HL-60/S4 treated with retinoic acid at 250 ng/mL for 4 days and 3 days (cell line): Measurements from ENCODE around the gene DDAH1.

Source experiments
- in situ Hi-C: fragments of 300-500 bp; cut with MboI; formaldehyde crosslinking; loops from 2 replicates; pipeline ENCODE4 v1.7.0; 2022; ENCODE audit warnings: low sequenced_read_pairs

DDAH1 gene

DNA sequence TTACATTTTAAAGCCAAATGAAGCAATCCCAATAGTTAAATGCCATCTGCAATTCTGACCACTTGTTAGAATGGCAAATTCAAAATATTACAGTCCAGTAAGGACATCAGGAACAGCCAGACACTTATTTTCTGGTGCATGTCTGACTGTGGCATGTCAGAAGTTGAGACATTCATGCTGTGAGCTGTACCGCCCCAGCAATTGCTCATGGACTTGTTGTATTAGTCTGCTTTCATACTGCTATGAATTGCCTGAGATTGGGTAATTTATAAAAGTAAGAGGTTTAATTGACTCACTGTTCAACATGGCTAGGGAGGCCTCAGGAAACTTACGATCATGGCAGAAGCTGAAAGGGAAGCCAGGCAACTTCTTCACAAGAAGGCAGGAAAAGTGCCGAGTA is 19.1 kb downstream of the DDAH1 start:
- in situ Hi-C loops, result no loop called here

- in situ Hi-C loops, result no loop called here
Observed at GRCh38 chr1:85444381-85444780, 20.6 kb downstream of the DDAH1 start.

DNA sequence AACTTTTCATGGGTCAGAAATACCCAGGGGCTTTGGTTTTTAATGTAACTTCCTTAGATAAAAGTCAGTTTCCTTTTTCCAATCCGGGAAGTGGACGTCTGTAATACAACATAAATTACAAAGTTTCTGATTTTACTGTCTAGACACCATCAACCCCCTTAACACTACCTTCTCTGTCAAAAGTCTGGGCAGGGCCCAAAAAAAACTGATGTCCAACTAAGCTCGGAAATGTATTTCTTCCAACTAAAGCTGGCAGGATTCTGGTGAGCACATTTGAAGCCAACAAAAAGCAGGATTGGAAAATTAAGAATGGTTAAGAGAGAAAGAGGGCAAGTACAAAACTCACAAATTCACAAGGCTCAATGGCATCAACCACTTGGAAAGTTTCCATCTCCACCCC is 24.3 kb downstream of the DDAH1 start:
- in situ Hi-C loops, result no loop called here

GRCh38 chr1:85438353-85438752 is 26.6 kb downstream of the DDAH1 start:
- in situ Hi-C loops, result no loop called here

DNA sequence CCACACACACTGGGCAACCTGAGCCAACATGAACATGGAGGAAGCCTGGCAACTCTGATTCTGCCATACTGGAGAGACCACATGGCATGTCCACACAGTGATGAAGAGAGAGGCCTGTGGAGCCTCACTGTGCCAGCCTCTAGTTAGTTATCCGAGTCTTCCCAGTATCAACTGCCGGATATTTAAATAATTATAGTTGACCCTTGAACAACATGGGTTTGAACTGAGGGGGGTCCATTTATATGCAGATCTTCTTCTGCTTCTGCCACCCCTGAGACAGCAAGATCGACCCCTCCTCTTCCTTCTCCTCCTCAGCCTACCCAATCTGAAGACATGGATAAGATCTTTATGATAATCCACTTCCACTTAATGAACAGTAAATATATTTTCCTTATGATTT is 27.8 kb downstream of the DDAH1 start:
- in situ Hi-C loops, result no loop called here

- in situ Hi-C loops, result no loop called here
Observed at GRCh38 chr1:85433096-85433495, 31.9 kb downstream of the DDAH1 start.

DNA sequence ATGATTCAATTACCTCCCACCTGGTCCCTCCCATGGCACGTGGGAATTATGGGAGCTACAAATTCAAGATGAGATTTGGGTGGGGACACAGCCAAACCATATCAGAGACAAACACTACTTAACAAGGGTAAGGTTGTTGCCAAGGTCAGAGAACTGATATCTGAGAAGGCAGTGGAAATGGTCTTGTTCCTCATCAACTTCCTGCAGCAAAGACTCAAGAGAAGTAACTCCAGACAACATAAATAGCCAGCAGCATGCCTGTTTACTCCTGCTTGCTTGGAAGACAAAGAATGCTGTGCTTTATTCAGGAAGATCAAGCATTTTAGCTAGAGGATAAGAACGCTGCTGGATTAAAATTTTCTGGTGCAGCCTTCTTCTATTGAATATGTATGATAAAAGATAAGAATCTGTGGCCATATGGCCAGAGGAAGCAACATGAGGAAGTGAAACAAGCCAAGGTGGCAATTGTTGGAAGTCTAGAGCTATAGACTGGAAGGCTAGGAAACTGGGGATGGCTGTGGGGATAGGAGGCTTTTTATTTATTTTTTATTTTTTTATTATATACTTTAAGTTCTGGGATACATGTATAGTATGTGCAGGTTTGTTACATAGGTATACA is 36.4 kb downstream of the DDAH1 start:
- in situ Hi-C loops, result no loop called here

- in situ Hi-C loops, result no loop called here
Observed at GRCh38 chr1:85427849-85428248, 37.1 kb downstream of the DDAH1 start.

DNA sequence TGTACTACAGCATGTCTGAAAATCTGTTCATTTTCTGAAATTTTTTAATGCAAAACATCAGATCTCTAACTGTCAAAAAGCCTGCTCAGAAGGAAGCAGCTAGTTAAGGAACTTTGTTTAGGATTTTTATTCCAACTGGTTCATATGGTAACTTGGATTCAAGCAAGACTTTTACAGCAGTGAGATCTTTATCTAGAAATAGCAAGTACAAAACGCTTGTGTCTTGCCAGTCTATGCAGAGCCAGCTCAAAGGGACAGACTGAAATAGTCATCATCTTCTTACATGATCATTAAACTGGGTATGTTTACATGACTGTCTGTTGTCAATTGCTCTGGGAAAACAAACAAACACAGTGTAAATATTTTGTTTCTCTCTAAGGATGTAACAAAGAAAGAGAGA is 37.6 kb downstream of the DDAH1 start:
- in situ Hi-C loops, result no loop called here

GRCh38 chr1:85421179-85421578 is 43.8 kb downstream of the DDAH1 start:
- in situ Hi-C loops, result no loop called here

GRCh38 chr1:85420199-85420598 is 44.8 kb downstream of the DDAH1 start:
- in situ Hi-C loops, result no loop called here

DNA sequence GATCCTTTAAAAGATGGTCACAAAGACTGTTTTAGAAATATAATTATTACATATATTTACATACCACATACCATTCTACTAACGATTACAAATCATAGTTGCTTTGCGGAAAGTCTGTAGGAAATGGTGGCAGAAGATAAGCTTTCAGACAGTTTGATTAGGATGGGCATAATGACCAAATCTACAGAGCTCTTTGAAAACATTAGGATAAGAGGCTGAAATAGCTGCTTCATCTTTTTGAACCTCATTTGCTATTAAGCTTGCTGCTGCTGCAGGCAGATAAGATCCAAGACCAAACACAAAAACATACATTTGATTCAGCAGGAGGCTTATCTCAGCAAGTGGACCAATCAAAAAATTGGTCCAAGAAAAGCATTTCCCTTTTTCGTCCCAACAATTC is 47.1 kb downstream of the DDAH1 start:
- in situ Hi-C loops, result no loop called here

DNA sequence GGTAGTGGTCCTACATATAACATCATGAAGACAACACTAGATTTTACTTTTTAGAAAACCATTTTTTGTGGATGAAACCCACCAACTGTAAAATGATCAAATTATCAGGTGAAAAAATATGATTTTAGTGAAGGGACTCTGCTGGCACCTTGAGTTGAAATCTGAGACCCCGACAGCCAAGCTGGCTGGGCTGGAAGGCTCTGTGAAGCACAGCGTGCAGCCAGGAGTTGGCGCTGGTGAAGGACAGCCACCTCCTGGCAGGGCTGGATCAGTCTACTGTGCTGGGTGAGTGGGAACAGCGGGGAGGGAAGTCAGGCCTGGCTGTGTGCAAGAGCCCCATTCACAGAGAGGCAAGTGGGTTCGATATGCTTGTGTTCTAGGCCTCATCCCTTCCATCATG is 47.9 kb downstream of the DDAH1 start:
- in situ Hi-C loops, result no loop called here

- in situ Hi-C loops, result no loop called here
Observed at GRCh38 chr1:85413169-85413568, 51.8 kb downstream of the DDAH1 start.

DNA sequence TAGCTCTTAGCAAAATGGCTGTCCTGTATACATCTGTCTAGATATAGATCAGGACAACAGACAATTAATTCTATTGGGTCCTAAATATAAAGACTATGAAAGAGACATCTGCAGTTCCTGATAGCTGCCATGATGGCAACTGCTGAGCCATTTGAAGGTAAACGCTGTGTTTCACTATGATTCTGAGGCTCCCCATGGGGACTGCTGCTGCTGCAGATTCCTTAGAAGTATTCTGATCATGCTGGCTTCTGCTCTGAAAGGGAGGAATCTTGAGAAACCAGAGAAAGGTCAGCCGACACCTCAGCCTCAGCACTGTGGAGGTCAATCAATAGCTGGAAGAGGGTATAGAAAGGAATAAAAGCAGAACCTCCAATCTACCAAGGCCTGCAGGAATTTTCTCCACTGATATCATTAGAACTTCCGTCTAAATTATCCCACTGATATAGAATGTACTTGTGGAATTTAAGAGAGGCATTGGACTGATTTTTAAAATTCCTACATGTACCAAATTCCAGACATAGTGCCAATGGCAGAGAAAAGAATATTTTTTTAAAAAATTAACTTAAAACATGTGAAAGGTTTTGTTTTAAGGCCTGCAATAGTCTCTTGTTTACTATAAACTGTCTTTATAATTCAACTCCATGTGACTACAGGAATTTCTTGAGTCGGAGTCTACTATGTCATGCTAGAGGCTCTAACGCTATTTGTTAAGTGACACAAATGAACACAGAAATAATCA is 53.2 kb downstream of the DDAH1 start:
- in situ Hi-C loops, result no loop called here

DNA sequence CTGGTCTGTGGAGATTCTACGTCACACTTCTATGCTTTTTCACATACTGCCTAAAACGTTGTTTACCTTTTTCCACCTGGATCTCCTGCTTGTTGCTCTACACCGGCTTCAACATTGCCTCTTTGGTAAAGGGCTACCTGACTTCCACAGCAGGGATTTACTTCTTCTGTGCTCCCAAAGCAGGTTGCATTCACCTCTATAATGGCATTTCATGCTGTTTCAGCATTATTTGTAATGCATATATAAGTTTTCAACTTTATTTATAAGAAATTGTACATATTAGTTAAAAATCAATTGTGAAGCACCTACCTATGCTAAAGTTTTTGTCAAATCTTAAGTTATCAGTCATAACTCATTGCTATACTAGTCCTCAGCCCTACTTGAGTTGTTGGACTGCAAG is 55.4 kb downstream of the DDAH1 start:
- in situ Hi-C loops, result no loop called here

DNA sequence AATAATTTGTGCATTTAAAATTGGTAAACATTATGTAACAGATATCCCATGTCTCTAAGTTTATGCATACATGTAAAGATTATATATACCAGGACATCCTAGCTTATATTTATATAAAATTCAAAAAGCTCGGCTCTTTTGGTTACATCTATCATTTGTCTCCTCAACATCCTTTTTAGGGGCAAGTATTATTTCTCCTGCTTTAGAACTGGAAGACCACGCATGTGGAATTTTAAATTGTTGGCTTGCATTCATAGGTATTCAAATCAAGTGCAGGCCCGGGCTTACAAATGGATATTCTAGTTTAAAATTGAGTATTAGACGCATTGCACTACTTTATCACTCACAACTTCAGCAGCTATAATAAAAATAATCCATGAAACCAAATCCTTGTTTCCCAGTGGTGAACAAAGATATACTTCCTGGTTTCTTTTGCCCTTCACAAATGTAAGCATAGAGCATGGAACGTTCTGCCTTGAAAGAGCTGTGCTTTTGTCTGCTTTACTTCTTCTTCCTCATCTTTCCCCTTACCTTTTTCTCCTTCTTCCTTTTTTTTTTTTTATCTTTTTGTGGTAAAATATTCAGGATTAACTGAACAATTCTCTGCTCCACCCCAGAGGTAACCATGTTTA is 57.1 kb downstream of the DDAH1 start:
- in situ Hi-C loops, result no loop called here

DNA sequence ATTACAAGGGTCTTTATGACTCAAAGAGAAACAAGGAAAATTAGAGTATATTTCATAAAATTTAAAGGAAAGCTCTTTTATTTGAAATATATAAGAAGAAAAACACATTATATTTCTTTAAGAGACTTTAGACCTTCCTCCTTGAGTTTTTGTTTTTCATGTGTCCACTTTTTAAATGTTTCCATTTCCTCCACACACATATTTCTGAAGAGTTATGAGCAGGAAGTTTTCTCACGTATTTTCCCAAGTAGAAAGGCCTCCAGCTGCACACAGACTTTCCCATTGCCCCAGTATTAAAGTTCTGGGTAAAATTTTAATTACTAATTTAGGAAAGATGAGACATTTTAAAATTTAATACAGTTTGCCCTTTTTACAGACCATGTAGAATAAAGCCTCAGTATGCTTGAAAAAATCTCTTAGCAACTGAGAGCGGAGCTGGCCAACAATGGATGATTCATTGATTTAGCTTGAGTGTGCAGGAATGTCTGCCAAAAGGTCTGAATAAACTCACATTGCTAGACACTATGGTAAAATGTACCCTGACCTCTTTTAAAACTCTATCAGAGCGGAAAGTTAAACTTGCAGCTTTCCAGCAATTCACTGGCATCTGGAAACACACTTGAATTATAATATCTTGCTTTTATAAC is 57.9 kb downstream of the DDAH1 start:
- in situ Hi-C loops, result no loop called here

DNA sequence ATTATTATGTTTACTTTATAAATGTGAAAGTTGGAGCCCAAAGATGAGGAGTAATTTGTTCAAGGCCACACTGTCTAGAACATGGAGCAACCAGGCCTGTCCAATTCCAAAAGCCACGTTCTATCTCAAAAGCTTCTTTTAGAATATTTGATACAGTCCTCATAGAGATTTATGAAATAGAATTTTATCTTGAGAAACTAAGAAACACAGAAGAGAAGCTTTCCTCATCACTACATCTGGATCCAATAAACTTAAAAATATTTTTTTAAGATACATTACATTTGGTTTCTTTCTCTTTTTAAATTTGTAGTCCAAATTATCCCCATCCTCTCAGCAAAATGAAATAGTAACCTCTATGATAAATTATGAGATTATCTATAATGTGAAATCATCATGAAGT is 58.9 kb downstream of the DDAH1 start:
- in situ Hi-C loops, result no loop called here

GRCh38 chr1:85404408-85404807 is 60.6 kb downstream of the DDAH1 start:
- in situ Hi-C loops, result no loop called here

DNA sequence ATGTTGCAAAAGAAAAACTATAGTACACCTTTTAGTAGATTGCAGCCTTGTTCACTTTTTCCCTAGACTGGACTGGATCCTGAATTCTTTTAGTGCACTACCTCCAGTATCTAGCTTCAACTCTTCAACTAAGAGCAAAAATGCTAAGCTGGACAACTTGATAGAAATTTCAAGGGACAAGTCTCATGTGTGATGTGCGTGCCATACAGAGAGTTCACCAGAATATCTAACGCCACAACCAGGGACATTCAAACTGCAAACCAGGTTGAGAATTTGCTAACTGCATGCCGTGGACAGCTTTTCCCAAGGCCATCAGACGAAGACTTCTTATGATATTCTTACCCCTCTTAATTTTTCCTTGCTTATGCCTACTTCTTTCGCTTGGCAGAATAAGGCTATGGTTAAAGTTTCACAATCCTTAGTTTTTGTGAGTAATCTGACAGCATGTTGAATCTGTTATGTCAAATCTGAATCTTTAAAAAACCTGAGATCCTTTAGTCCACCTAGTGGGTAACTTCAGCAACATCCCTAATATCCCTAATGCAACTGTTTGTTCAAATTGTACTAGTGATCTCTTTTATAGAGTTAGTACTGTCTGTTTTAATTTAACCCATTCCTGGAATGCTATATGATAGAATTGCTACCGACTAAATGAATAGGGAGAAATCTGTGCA is 66.4 kb downstream of the DDAH1 start:
- in situ Hi-C loops, result no loop called here
